ENCODE measurements around the gene ESYT2. TPM values are rescaled to one million over a fixed set of nuclear protein-coding genes. Genes with fewer than 3 reads are reported as not detected.

ESYT2 gene
- total RNA-seq, 1 donor from 2014 or later, result 23.3 TPM

GRCh38 chr7:158685693-158686092 is 143.6 kb downstream of the ESYT2 start:
- Mint-ChIP-seq H3K9me3 (no peaks in the 10 kb centered on the region), H3K4me1 (peaks cover 7% of the 10 kb centered on the region), H3K36me3 (ENCODE audit: low read depth) (peaks cover 6% of the 10 kb centered on the region), H3K4me3 (no peak overlapping the region), H3K27me3 (ENCODE audit: low read depth) (no peaks in the 10 kb centered on the region), H3K27ac (ENCODE audit: unreplicated experiment) (no peak overlapping the region)
- TF ChIP-seq CTCF (conservative IDR thresholded peaks at IDR 0.05), result no peak
- no peak for DNase-seq (ENCODE audit: low read depth, low spot score)

- DNase-seq (ENCODE audit: low read depth, low spot score), result no peak
- Mint-ChIP-seq H3K4me3 (no peak overlapping the region), H3K36me3 (ENCODE audit: low read depth) (peaks cover 7% of the 10 kb centered on the region), H3K27me3 (ENCODE audit: low read depth) (no peaks in the 10 kb centered on the region), H3K4me1 (peaks cover 7% of the 10 kb centered on the region), H3K27ac (ENCODE audit: unreplicated experiment) (no peak overlapping the region), H3K9me3 (no peaks in the 10 kb centered on the region)
- no peak for TF ChIP-seq CTCF (conservative IDR thresholded peaks at IDR 0.05)
These were observed 145.0 kb downstream of the ESYT2 start for GRCh38 chr7:158684329-158684728.

- H3K4me1 Mint-ChIP-seq, result peaks cover 3% of the 10 kb centered on the region
- no peak for TF ChIP-seq CTCF (conservative IDR thresholded peaks at IDR 0.05)
- no peaks in the 10 kb centered on the region for H3K27me3 Mint-ChIP-seq (ENCODE audit: low read depth)
- no peak overlapping the region for H3K27ac Mint-ChIP-seq (ENCODE audit: unreplicated experiment)
- peaks cover 7% of the 10 kb centered on the region for H3K36me3 Mint-ChIP-seq (ENCODE audit: low read depth)
- no peaks in the 10 kb centered on the region for H3K9me3 Mint-ChIP-seq
- no peak for DNase-seq (ENCODE audit: low read depth, low spot score)
- H3K4me3 Mint-ChIP-seq, result no peak overlapping the region
These were observed 145.8 kb downstream of the ESYT2 start for GRCh38 chr7:158683541-158683940.

- Mint-ChIP-seq H3K4me3 (no peak overlapping the region), H3K27ac (ENCODE audit: unreplicated experiment) (no peak overlapping the region), H3K36me3 (ENCODE audit: low read depth) (peaks cover 4% of the 10 kb centered on the region), H3K4me1 (no peaks in the 10 kb centered on the region), H3K27me3 (ENCODE audit: low read depth) (no peaks in the 10 kb centered on the region), H3K9me3 (no peaks in the 10 kb centered on the region)
- no peak for TF ChIP-seq CTCF (conservative IDR thresholded peaks at IDR 0.05)
- no peak for DNase-seq (ENCODE audit: low read depth, low spot score)
These were observed 146.9 kb downstream of the ESYT2 start for GRCh38 chr7:158682456-158682855.

Other genes with a start within 250 kb of the ESYT2 start
- gene PTPRN2, start 241.7 kb downstream of the ESYT2 start, total RNA-seq, result 30.9 and 32.2 TPM in 2 replicates
- gene NCAPG2, start 124.7 kb downstream of the ESYT2 start, total RNA-seq, result 84.9 and 86.7 TPM in 2 replicates
- gene DYNC2I1, start 27.0 kb upstream of the ESYT2 start, total RNA-seq, result 27.3 and 27.8 TPM in 2 replicates